Keratinocyte (primary cell): Measurements from ENCODE around the gene CTF1. TPM values are rescaled to one million over a fixed set of nuclear protein-coding genes. Genes with fewer than 3 reads are reported as not detected.

ENCODE experiments used
- DNase-seq: peaks from one replicate; pipeline ENCODE4 v3.0.0-alpha.2; 2011; ENCODE audit warnings: low read depth, missing footprints, low spot score
- FAIRE-seq: peaks from 2 replicates; lab custom pipeline; 2011; peaks lifted over from hg19 to GRCh38; lab: Jason Lieb, UNC
- H2AFZ ChIP-seq: 2 replicates; pipeline ENCODE4 v1.6.0; 2012; ENCODE audit warnings: low read length, control low read depth, inconsistent platforms; ENCODE audit not compliant: control insufficient read depth
- H3K27ac ChIP-seq: 2 replicates; pipeline ENCODE4 v1.5.1; 2011; ENCODE audit warnings: low read length; ENCODE audit not compliant: control insufficient read depth, insufficient read depth
- H3K27me3 ChIP-seq: 3 replicates; pipeline ENCODE4 v1.6.0; 2011; ENCODE audit warnings: low read length; ENCODE audit not compliant: control insufficient read depth, insufficient read depth; ENCODE audit errors: extremely low read depth
- H3K36me3 ChIP-seq, 2 experiments: 2 replicates in 1 of 2; 3 replicates in 1 of 2; pipeline ENCODE4 v1.5.1; 2011; ENCODE audit warnings: low read length in 2 of 2, mild to moderate bottlenecking in 1 of 2; ENCODE audit not compliant: control insufficient read depth in 2 of 2, insufficient read depth in 2 of 2; ENCODE audit errors: extremely low read depth in 1 of 2
- H3K4me1 ChIP-seq: 3 replicates; pipeline ENCODE4 v1.5.1; 2011; ENCODE audit warnings: low read length; ENCODE audit not compliant: control insufficient read depth, insufficient read depth; ENCODE audit errors: extremely low read depth
- H3K4me2 ChIP-seq: 3 replicates; pipeline ENCODE4 v1.6.0; 2011; ENCODE audit warnings: low read depth, low read length; ENCODE audit not compliant: control insufficient read depth, insufficient read depth; ENCODE audit errors: extremely low read depth
- H3K4me3 ChIP-seq, 3 experiments: fragments of 200-600 bp in 1 of 3; sonication (generic) in 1 of 3; 2 replicates in 2 of 3; 3 replicates in 1 of 3; pipeline ENCODE4 v1.5.1; 2011 to 2016; ENCODE audit warnings: low read length in 3 of 3, mild to moderate bottlenecking in 3 of 3, control low read depth in 2 of 3, inconsistent platforms in 1 of 3, low read depth in 1 of 3, mixed read lengths in 1 of 3, mixed run types in 1 of 3, moderate library complexity in 1 of 3; ENCODE audit not compliant: control insufficient read depth in 2 of 3, insufficient read depth in 2 of 3; ENCODE audit errors: extremely low read depth in 1 of 3
- H3K79me2 ChIP-seq: 2 replicates; pipeline ENCODE4 v1.6.0; 2012; ENCODE audit warnings: low read length; ENCODE audit not compliant: control insufficient read depth, insufficient read depth
- H3K9ac ChIP-seq: 3 replicates; pipeline ENCODE4 v1.6.0; 2011; ENCODE audit warnings: low read length; ENCODE audit not compliant: control insufficient read depth, insufficient read depth; ENCODE audit errors: extremely low read depth
- H3K9me1 ChIP-seq: 3 replicates; pipeline ENCODE4 v1.6.0; 2011; ENCODE audit warnings: low read length; ENCODE audit not compliant: control insufficient read depth, insufficient read depth; ENCODE audit errors: extremely low read depth
- H3K9me3 ChIP-seq: 2 replicates; pipeline ENCODE4 v1.5.1; 2012; ENCODE audit warnings: low read depth, low read length; ENCODE audit not compliant: control insufficient read depth
- H4K20me1 ChIP-seq: 3 replicates; pipeline ENCODE4 v1.6.0; 2011; ENCODE audit warnings: low read length; ENCODE audit not compliant: control insufficient read depth, insufficient read depth; ENCODE audit errors: extremely low read depth
- EZH2 ChIP-seq: IDR thresholded peaks from one replicate; pipeline ENCODE4 v1.6.1; 2012; ENCODE audit warnings: inconsistent platforms, mild to moderate bottlenecking, low read length, moderate library complexity
- dilution Hi-C: fragments of 300-500 bp; cut with MboI; formaldehyde crosslinking; loops from one replicate; pipeline ENCODE4 v1.7.0; 2020; ENCODE audit warnings: low sequenced_read_pairs; ENCODE audit not compliant: extremely low pct_ligation_motif_present
- polyA plus RNA-seq, 5 experiments: library from polyadenylated mRNA; depleted of rRNA in 3 of 5; stranded (reverse) in 3 of 5; stranded (forward) in 1 of 5; unstranded in 1 of 5; fragments of >200 nt; gene quantifications; 1 replicate in 1 of 5; 2 replicates in 3 of 5; 3 replicates in 1 of 5; pipeline versions ENCODE4 v1.2.1 to v1.2.3, GENCODE V29; 2011 to 2012; ENCODE audit warnings: missing spikeins in 2 of 5, low read depth in 1 of 5, low replicate concordance in 1 of 5
- TF ChIP-seq, protein P1 (sequence below), 3 experiments: IDR thresholded peaks in 1 of 3; conservative IDR thresholded peaks in 1 of 3; optimal IDR thresholded peaks in 1 of 3; 2 replicates in 2 of 3; 3 replicates in 1 of 3; pipeline versions ENCODE3 to v1.5.1; 2011; ENCODE audit warnings: low read length in 3 of 3, mild to moderate bottlenecking in 3 of 3, moderate library complexity in 2 of 3, control low read depth in 1 of 3, inconsistent platforms in 1 of 3; ENCODE audit not compliant: insufficient read depth in 2 of 3; ENCODE audit errors: extremely low read depth in 1 of 3

CTF1 gene
- polyA plus RNA-seq, 1 donor (not counting 4 experiments of a cell fraction or from before 2014, with no cell fraction given) = 2.1 TPM

DNA sequence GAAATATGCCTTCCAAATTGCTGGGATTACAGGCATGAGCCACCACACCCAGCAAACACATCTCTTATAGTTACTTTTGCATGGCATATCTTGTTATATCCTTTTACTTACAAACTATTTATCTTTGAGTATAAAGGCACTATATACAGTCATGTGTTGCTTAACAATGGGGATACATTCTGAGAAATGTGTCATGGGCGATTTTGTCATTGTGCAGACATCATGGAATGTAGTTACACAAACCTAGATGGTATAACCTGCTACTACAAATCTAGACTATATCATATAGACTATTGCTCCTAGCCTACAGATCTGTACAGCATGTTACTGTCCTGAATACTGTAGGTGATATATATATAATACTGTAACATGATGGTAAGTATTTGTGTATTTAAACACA lies 46.2 kb upstream of the CTF1 start:
- H3K36me3 ChIP-seq = no peaks in the 10 kb centered on the region
- no peak for FAIRE-seq
- H3K79me2 ChIP-seq = no peaks in the 10 kb centered on the region
- H3K27me3 ChIP-seq = no peaks in the 10 kb centered on the region
- H3K4me2 ChIP-seq = no peak overlapping the region
- H3K9ac ChIP-seq = no peak overlapping the region
- dilution Hi-C loops = no loop called here
- no peaks in the 10 kb centered on the region for H3K9me3 ChIP-seq
- no peak overlapping the region for H3K4me3 ChIP-seq
- H3K4me1 ChIP-seq = peaks cover 26% of the 10 kb centered on the region
- DNase-seq = no peak
- H3K27ac ChIP-seq = no peak overlapping the region
- no peaks in the 10 kb centered on the region for H4K20me1 ChIP-seq
- no peak overlapping the region for H2AFZ ChIP-seq
- TF ChIP-seq, protein P1, sequence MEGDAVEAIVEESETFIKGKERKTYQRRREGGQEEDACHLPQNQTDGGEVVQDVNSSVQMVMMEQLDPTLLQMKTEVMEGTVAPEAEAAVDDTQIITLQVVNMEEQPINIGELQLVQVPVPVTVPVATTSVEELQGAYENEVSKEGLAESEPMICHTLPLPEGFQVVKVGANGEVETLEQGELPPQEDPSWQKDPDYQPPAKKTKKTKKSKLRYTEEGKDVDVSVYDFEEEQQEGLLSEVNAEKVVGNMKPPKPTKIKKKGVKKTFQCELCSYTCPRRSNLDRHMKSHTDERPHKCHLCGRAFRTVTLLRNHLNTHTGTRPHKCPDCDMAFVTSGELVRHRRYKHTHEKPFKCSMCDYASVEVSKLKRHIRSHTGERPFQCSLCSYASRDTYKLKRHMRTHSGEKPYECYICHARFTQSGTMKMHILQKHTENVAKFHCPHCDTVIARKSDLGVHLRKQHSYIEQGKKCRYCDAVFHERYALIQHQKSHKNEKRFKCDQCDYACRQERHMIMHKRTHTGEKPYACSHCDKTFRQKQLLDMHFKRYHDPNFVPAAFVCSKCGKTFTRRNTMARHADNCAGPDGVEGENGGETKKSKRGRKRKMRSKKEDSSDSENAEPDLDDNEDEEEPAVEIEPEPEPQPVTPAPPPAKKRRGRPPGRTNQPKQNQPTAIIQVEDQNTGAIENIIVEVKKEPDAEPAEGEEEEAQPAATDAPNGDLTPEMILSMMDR (optimal IDR thresholded peaks at IDR 0.05 in 1 of 3, IDR thresholded peaks at IDR 0.05 in 1 of 3, conservative IDR thresholded peaks at IDR 0.05 in 1 of 3; ENCODE audit: extremely low read depth in 1 of 3, insufficient read depth in 2 of 3, low read length in 3 of 3) = no peak
- no peak for TF ChIP-seq EZH2
- peaks cover 2% of the 10 kb centered on the region for H3K9me1 ChIP-seq

DNA sequence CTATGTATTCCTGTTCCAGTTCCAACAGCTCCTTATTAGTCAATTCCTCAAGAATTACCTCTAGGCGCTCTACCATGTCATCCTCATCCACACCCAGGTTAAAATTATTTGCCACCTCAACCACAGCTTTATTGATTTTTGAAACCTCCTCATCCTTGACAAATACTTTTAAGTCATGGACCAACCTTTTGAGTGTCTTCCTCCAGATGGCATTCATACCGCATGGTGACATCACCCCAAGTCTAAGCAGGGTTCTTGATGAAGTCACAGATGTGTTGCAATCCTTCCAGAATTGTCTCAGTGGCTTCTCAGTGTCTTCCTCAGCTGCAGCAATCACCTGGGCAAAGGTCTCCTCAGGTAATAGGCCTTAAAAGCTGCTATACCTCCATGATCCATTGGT lies 42.7 kb upstream of the CTF1 start:
- TF ChIP-seq, protein P1 (optimal IDR thresholded peaks at IDR 0.05 in 1 of 3, IDR thresholded peaks at IDR 0.05 in 1 of 3, conservative IDR thresholded peaks at IDR 0.05 in 1 of 3; ENCODE audit: extremely low read depth in 1 of 3, insufficient read depth in 2 of 3, low read length in 3 of 3) = no peak
- TF ChIP-seq EZH2 = no peak
- H3K4me3 ChIP-seq = no peak overlapping the region
- H2AFZ ChIP-seq = no peak overlapping the region
- DNase-seq = peak; percentile 96
- H3K36me3 ChIP-seq = no peaks in the 10 kb centered on the region
- FAIRE-seq = peak; percentile 94
- no peaks in the 10 kb centered on the region for H4K20me1 ChIP-seq
- no peak overlapping the region for H3K9ac ChIP-seq
- peaks cover 2% of the 10 kb centered on the region for H3K9me1 ChIP-seq
- peak overlapping the region; percentile 59 for H3K4me2 ChIP-seq
- peaks cover 36% of the 10 kb centered on the region for H3K4me1 ChIP-seq
- dilution Hi-C loops = no loop called here
- no peaks in the 10 kb centered on the region for H3K27me3 ChIP-seq
- H3K27ac ChIP-seq = peak overlapping the region; percentile 65
- H3K79me2 ChIP-seq = no peaks in the 10 kb centered on the region
- H3K9me3 ChIP-seq = no peaks in the 10 kb centered on the region
